IMR-90 (cell line): ENCODE data around the gene BRINP3. TPM values are rescaled to one million over a fixed set of nuclear protein-coding genes. Genes with fewer than 3 reads are reported as not detected.

Experiments used
- ATAC-seq: fragments of 200-7000 bp; cut with Tn5 transposase; 2 replicates; pipeline ENCODE4 v1.9.1; 2020; ENCODE audit warnings: low read depth, mild to moderate bottlenecking, moderate library complexity
- BruUV-seq: library from RNA; stranded (reverse); fragments of 400-500 nt; replicated peaks from 2 replicates; lab custom pipeline; 2021; lab: Mats Ljungman, UMichigan
- CTCF ChIA-PET: fragments of 300-600 bp; formaldehyde crosslinking; extraction: SDS; loops from one replicate; lab custom pipeline; 2021; ENCODE audit warnings: antibody characterized with exemption; lab: Yijun Ruan, JAX
- POLR2A ChIA-PET: fragments of 300-600 bp; sonication (Branson Sonifier 250); formaldehyde crosslinking; loops from one replicate; lab custom pipeline; 2022; ENCODE audit warnings: antibody characterized with exemption; ENCODE audit not compliant: unreplicated experiment; lab: Charles Lee
- DNase-seq: peaks from one replicate; pipeline ENCODE4 v3.0.0; 2013
- H2AFZ ChIP-seq: replicated peaks from 2 replicates; pipeline ENCODE3; 2013; ENCODE audit warnings: low read length, mild to moderate bottlenecking; ENCODE audit not compliant: poor library complexity
- H2AK5ac ChIP-seq: 2 replicates; pipeline ENCODE4 v1.6.1; 2013; ENCODE audit warnings: low read depth, low read length, inconsistent platforms
- H2AK9ac ChIP-seq: replicated peaks from 2 replicates; pipeline ENCODE3; 2013; ENCODE audit warnings: mild to moderate bottlenecking, low read depth, low read length, moderate library complexity; ENCODE audit not compliant: poor library complexity
- H2BK120ac ChIP-seq: 2 replicates; pipeline ENCODE4 v1.6.1; 2013; ENCODE audit warnings: low read depth, low read length, inconsistent platforms
- H2BK15ac ChIP-seq: 3 replicates; pipeline ENCODE4 v1.6.1; 2013; ENCODE audit warnings: low read depth, low read length, inconsistent platforms
- H2BK20ac ChIP-seq: 2 replicates; pipeline ENCODE4 v1.6.1; 2013; ENCODE audit warnings: low read depth, mild to moderate bottlenecking, inconsistent platforms, low read length, moderate library complexity
- H2BK5ac ChIP-seq: 2 replicates; pipeline ENCODE4 v1.6.1; 2013; ENCODE audit warnings: mild to moderate bottlenecking, low read depth, low read length, inconsistent platforms; ENCODE audit not compliant: poor library complexity, severe bottlenecking
- H3K14ac ChIP-seq: replicated peaks from 2 replicates; pipeline ENCODE4 v1.6.1; 2013; ENCODE audit warnings: low read depth, low read length, inconsistent platforms
- H3K18ac ChIP-seq: 2 replicates; pipeline ENCODE4 v1.6.1; 2013; ENCODE audit warnings: low read depth, low read length, control low read depth
- H3K23ac ChIP-seq: 2 replicates; pipeline ENCODE4 v1.6.1; 2013; ENCODE audit warnings: low read depth, low read length, inconsistent platforms
- H3K27ac ChIP-seq: 2 replicates; pipeline ENCODE4 v1.5.1; 2013; ENCODE audit warnings: mild to moderate bottlenecking, control low read depth, low read length; ENCODE audit not compliant: insufficient read depth
- H3K27me3 ChIP-seq: 2 replicates; pipeline ENCODE4 v1.6.1; 2013; ENCODE audit warnings: low read length; ENCODE audit not compliant: control insufficient read depth, insufficient read depth
- H3K36me3 ChIP-seq: 2 replicates; pipeline ENCODE4 v1.6.1; 2013; ENCODE audit warnings: low read length, mixed read lengths; ENCODE audit not compliant: control insufficient read depth, insufficient read depth
- H3K4ac ChIP-seq: 2 replicates; pipeline ENCODE4 v1.6.1; 2013; ENCODE audit warnings: low read depth, low read length, inconsistent platforms
- H3K4me1 ChIP-seq: 2 replicates; pipeline ENCODE4 v1.6.1; 2013; ENCODE audit warnings: low read length, mixed read lengths; ENCODE audit not compliant: control insufficient read depth, insufficient read depth
- H3K4me2 ChIP-seq: 2 replicates; pipeline ENCODE4 v1.6.1; 2013; ENCODE audit warnings: low read depth, mild to moderate bottlenecking, control low read depth, low read length, moderate library complexity
- H3K4me3 ChIP-seq: 2 replicates; pipeline ENCODE4 v1.5.1; 2013; ENCODE audit warnings: low read depth, mild to moderate bottlenecking, control low read depth, low read length, moderate library complexity; ENCODE audit not compliant: insufficient read depth
- H3K56ac ChIP-seq: 2 replicates; pipeline ENCODE4 v1.6.1; 2013; ENCODE audit warnings: low read length, inconsistent platforms; ENCODE audit not compliant: insufficient read depth; ENCODE audit errors: extremely low read depth
- H3K79me1 ChIP-seq, 2 experiments: 2 replicates each; pipeline ENCODE4 v1.6.1; 2013; ENCODE audit warnings: low read length in 2 of 2, inconsistent platforms in 1 of 2, low read depth in 1 of 2
- H3K9ac ChIP-seq: 2 replicates; pipeline ENCODE4 v1.6.1; 2013; ENCODE audit warnings: low read depth, low read length, control low read depth
- H3K9me1 ChIP-seq: 2 replicates; pipeline ENCODE4 v1.6.1; 2013; ENCODE audit warnings: low read length, inconsistent platforms; ENCODE audit not compliant: insufficient read depth
- H3K9me3 ChIP-seq: 2 replicates; pipeline ENCODE4 v1.6.1; 2013; ENCODE audit warnings: low read length; ENCODE audit not compliant: control insufficient read depth, insufficient read depth
- H4K20me1 ChIP-seq: 2 replicates; pipeline ENCODE4 v1.6.1; 2013; ENCODE audit warnings: low read length, inconsistent platforms; ENCODE audit not compliant: insufficient read depth
- H4K5ac ChIP-seq: 2 replicates; pipeline ENCODE4 v1.6.1; 2013; ENCODE audit warnings: mild to moderate bottlenecking, low read depth, low read length, control low read depth
- H4K8ac ChIP-seq, 2 experiments: 2 replicates each; pipeline ENCODE4 v1.6.1; 2013; ENCODE audit warnings: low read depth in 2 of 2, low read length in 2 of 2, control low read depth in 1 of 2, inconsistent platforms in 1 of 2
- H4K91ac ChIP-seq: 2 replicates; pipeline ENCODE4 v1.6.1; 2013; ENCODE audit warnings: low read depth, low read length, inconsistent platforms; ENCODE audit not compliant: insufficient read depth
- BHLHE40 ChIP-seq: fragments of 150-350 bp; IDR thresholded peaks from 2 replicates; pipeline ENCODE4 v1.6.1; 2016; ENCODE audit warnings: mild to moderate bottlenecking, low read depth, low read length
- CEBPB ChIP-seq: IDR thresholded peaks from 2 replicates; pipeline ENCODE4 v1.6.1; 2012; ENCODE audit warnings: low read depth, low read length, improper control_type of control experiment
- CHD1 ChIP-seq: IDR thresholded peaks from 2 replicates; pipeline ENCODE4 v1.6.1; 2012; ENCODE audit warnings: low read depth, low read length, improper control_type of control experiment
- ELK1 ChIP-seq: fragments of 150-350 bp; IDR thresholded peaks from 2 replicates; pipeline ENCODE4 v1.6.1; 2016; ENCODE audit warnings: low read depth, mild to moderate bottlenecking, low read length, moderate library complexity, borderline replicate concordance
- FOS ChIP-seq: fragments of 150-350 bp; IDR thresholded peaks from 2 replicates; pipeline ENCODE4 v1.6.1; 2016; ENCODE audit warnings: low read depth, low read length
- MAFK ChIP-seq: IDR thresholded peaks from 2 replicates; pipeline ENCODE4 v1.6.1; 2012; ENCODE audit warnings: low read depth, low read length, improper control_type of control experiment
- MAZ ChIP-seq: IDR thresholded peaks from 2 replicates; pipeline ENCODE4 v1.6.1; 2012; ENCODE audit warnings: low read depth, mild to moderate bottlenecking, low read length, improper control_type of control experiment, moderate library complexity, borderline replicate concordance
- MXI1 ChIP-seq: IDR thresholded peaks from 2 replicates; pipeline ENCODE4 v1.6.1; 2012; ENCODE audit warnings: low read depth, mild to moderate bottlenecking, low read length, moderate library complexity, borderline replicate concordance
- NFE2L2 ChIP-seq: fragments of 150-350 bp; IDR thresholded peaks from 2 replicates; pipeline ENCODE4 v1.6.1; 2016; ENCODE audit warnings: low read depth, mild to moderate bottlenecking, low read length
- RAD21 ChIP-seq: IDR thresholded peaks from 2 replicates; pipeline ENCODE4 v1.6.1; 2012; ENCODE audit warnings: low read length, improper control_type of control experiment
- RCOR1 ChIP-seq: IDR thresholded peaks from 2 replicates; pipeline ENCODE4 v1.6.1; 2012; ENCODE audit warnings: mild to moderate bottlenecking, low read length, improper control_type of control experiment; ENCODE audit not compliant: insufficient replicate concordance
- RFX5 ChIP-seq: IDR thresholded peaks from 2 replicates; pipeline ENCODE4 v1.8.0; 2012; ENCODE audit warnings: low read depth, mild to moderate bottlenecking, low read length, moderate library complexity
- SMC3 ChIP-seq: fragments of 150-350 bp; IDR thresholded peaks from 2 replicates; pipeline ENCODE4 v1.6.1; 2016; ENCODE audit warnings: low read depth, mild to moderate bottlenecking, antibody characterized with exemption, low read length, moderate library complexity
- USF2 ChIP-seq: fragments of 150-350 bp; IDR thresholded peaks from 2 replicates; pipeline ENCODE4 v1.6.1; 2017; ENCODE audit warnings: mild to moderate bottlenecking, antibody characterized with exemption, low read length, low read depth
- dilution Hi-C: fragments of 300-500 bp; cut with HindIII; formaldehyde crosslinking; loops from one replicate; pipeline ENCODE4 v1.14.3; 2018; ENCODE audit warnings: low sequenced_read_pairs; ENCODE audit not compliant: unreplicated experiment
- in situ Hi-C: fragments of 300-500 bp; cut with MboI; formaldehyde crosslinking; loops from 3 replicates; pipeline ENCODE4 v1.14.3; 2019; ENCODE audit warnings: low sequenced_read_pairs, inconsistent platforms, mixed read lengths
- intact Hi-C: fragments of 100-400 bp; cut with micrococcal nuclease; formaldehyde crosslinking; loops from 2 replicates; pipeline ENCODE4 v1.10.0; 2022
- polyA plus RNA-seq, 3 experiments: library from polyadenylated mRNA; depleted of rRNA; stranded (reverse); fragments of >200 nt; gene quantifications; 2 replicates each; pipeline ENCODE4 v1.2.3, GENCODE V29; 2012; ENCODE audit warnings: low replicate concordance in 1 of 3
- total RNA-seq: library from RNA; depleted of rRNA; stranded (reverse); fragments of >200 nt; gene quantifications from 2 replicates; pipeline ENCODE4 v1.2.3, GENCODE V29; 2012

BRINP3 gene
- total and polyA plus RNA-seq, 2 of the 4 experiments (the other 2 are of a cell fraction): 0.15 to 0.36 TPM

GRCh38 chr1:190480231-190480630 is 2.6 kb upstream of the BRINP3 start:
- H4K8ac ChIP-seq: no peak overlapping the region
- no peak overlapping the region for H3K27ac ChIP-seq
- no peak overlapping the region for H3K4ac ChIP-seq
- no peak overlapping the region for H3K23ac ChIP-seq
- ChIA-PET POLR2A (no interaction called here), CTCF (interaction anchor here (0.6 to 0.8 kb wide), 3 partner anchors 14 to 1765 kb away, joined by 3 read pairs; no protein-coding TSS in a partner anchor)
- no peak overlapping the region for H3K14ac ChIP-seq
- H3K79me1 ChIP-seq: no peaks in the 10 kb centered on the region
- intact Hi-C loops (no loop called here), dilution Hi-C loops (no loop called here), in situ Hi-C loops (no loop called here)
- H3K9me3 ChIP-seq: no peaks in the 10 kb centered on the region
- no peak overlapping the region for H3K9ac ChIP-seq
- BruUV-seq: no TSS peak
- no peak overlapping the region for H3K4me2 ChIP-seq
- no peak overlapping the region for H2AK9ac ChIP-seq
- H2BK15ac ChIP-seq: no peak overlapping the region
- no peak overlapping the region for H4K5ac ChIP-seq
- no peak overlapping the region for H2AK5ac ChIP-seq
- no peaks in the 10 kb centered on the region; the same call in 1 of the 2 replicates for H3K27me3 ChIP-seq
- no peaks in the 10 kb centered on the region for H3K9me1 ChIP-seq
- no peak overlapping the region for H2BK5ac ChIP-seq
- no peak overlapping the region for H3K56ac ChIP-seq
- no peak overlapping the region for H3K4me3 ChIP-seq
- no peaks in the 10 kb centered on the region for H3K36me3 ChIP-seq
- no peaks in the 10 kb centered on the region for H4K20me1 ChIP-seq
- no peak for DNase-seq
- no peak overlapping the region for H4K91ac ChIP-seq
- no peak overlapping the region for H2BK120ac ChIP-seq
- no peaks in the 10 kb centered on the region for H3K4me1 ChIP-seq
- TF ChIP-seq USF2: no peak
- TF ChIP-seq RAD21: no peak
- no peak for TF ChIP-seq NFE2L2
- TF ChIP-seq MAFK: no peak
- TF ChIP-seq MAZ: no peak
- TF ChIP-seq SMC3: no peak
- TF ChIP-seq RFX5: no peak
- TF ChIP-seq CEBPB: no peak
- TF ChIP-seq MXI1: no peak
- TF ChIP-seq BHLHE40: no peak
- no peak for TF ChIP-seq FOS
- TF ChIP-seq ELK1: no peak
- no peak for TF ChIP-seq RCOR1
- TF ChIP-seq CHD1: no peak
- H3K18ac ChIP-seq: no peak overlapping the region
- no peak for ATAC-seq
- no peak overlapping the region for H2BK20ac ChIP-seq
- H2AFZ ChIP-seq: no peak overlapping the region
